ENCODE results near the gene AGXT. TPM values are rescaled to one million over a fixed set of nuclear protein-coding genes. Genes with fewer than 3 reads are reported as not detected.

The AGXT gene
- total and polyA plus RNA-seq, 12 donors: 0.09 TPM; not detected in 11

DNA sequence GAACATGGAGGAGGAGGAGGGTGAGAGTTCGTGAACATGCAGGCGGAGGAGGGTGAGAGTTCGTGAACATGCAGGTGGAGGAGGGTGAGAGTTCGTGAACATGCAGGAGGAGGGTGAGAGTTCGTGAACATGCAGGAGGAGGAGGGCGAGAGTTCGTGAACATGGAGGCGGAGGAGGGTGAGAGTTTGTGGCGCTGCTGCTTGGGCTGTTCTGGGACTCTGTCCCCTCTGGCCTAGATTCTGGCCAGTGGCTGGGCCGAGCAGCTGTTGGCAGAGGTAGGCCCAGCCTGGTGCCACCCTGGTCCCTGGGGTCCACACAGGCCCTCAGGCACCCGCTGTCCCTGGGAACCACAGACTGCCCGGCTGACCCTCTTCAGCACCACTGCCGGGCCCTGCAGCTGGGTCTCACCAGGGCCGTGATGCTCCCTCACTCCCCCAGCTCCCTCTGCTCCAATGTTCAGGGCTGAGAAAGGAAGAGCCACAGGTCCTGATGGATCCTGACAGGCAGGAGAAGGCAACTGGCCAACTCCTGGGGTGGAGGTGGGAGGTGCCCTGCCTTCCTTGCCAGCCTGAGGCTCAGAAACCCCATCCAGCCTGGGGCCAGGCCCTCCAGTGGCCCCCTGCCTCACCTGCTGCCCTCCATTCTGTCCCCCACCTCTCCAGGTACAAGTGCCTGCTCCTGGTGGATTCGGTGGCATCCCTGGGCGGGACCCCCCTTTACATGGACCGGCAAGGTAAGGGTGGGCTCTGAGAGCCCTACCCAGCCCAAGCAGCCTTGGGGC lies 3.9 kb downstream of the AGXT start:
- TF ChIP-seq, protein P1, sequence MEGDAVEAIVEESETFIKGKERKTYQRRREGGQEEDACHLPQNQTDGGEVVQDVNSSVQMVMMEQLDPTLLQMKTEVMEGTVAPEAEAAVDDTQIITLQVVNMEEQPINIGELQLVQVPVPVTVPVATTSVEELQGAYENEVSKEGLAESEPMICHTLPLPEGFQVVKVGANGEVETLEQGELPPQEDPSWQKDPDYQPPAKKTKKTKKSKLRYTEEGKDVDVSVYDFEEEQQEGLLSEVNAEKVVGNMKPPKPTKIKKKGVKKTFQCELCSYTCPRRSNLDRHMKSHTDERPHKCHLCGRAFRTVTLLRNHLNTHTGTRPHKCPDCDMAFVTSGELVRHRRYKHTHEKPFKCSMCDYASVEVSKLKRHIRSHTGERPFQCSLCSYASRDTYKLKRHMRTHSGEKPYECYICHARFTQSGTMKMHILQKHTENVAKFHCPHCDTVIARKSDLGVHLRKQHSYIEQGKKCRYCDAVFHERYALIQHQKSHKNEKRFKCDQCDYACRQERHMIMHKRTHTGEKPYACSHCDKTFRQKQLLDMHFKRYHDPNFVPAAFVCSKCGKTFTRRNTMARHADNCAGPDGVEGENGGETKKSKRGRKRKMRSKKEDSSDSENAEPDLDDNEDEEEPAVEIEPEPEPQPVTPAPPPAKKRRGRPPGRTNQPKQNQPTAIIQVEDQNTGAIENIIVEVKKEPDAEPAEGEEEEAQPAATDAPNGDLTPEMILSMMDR (IDR thresholded peaks at IDR 0.05): no peak
- Histone ChIP-seq H3K4me1 (no peaks in the 10 kb centered on the region), H3K36me3 (no peaks in the 10 kb centered on the region), H3K4me3 (no peak overlapping the region), H3K9me3 (no peaks in the 10 kb centered on the region), H3K27ac (no peak overlapping the region), H3K27me3 (peaks cover 0 to 17% (median 0%) of the 10 kb centered on the region in 7 donors)
- ATAC-seq (no peak), DNase-seq (no peak)
- intact Hi-C loops (cut with DNase I): loop anchor here in 1 of 10 donors (10.0 kb wide), 1 partner anchor 592 kb away; no protein-coding TSS in a partner anchor
- WGBS, 2 donors: 86% methylated on average over 17 of the region's 17 CpGs

DNA sequence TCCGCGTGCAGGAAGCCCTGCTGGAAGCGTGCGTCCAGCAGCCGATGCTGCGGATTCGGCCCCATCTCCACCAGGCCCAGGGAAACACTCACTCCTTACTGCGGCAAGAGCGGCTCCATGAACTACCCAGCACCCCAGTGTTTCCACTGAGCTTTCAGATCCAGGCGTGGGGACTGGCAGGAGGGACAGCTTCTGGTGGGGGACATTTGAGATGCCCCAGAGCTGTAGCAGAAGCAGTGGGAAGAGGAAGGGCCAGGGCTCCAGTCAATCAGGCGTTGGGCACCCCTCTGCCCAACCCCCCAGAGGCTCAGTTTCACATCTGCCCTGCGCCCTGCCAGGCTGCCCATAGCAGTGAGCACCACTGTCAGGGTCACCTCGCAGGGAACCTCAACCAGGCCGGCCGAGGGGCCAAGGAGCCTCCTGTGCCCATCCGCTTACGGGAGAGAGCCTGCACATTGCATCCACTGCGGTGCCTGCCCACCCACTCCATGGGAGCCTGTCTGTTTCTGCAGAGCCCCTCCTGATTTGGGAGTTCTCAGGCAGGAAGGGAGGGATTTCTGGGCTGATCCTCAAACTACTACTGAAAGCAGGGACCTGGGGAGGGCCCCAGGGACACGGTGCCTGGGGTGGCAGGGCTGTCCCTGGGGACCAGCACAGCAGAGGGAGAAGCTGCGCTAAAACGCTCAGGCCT lies 4.6 kb downstream of the AGXT start:
- Histone ChIP-seq H3K4me3 (no peak overlapping the region), H3K4me1 (no peaks in the 10 kb centered on the region), H3K9me3 (no peaks in the 10 kb centered on the region), H3K27ac (no peak overlapping the region), H3K27me3 (peaks cover 0 to 17% (median 0%) of the 10 kb centered on the region in 7 donors), H3K36me3 (no peaks in the 10 kb centered on the region)
- ATAC-seq (no peak), DNase-seq (no peak)
- 79 to 89% methylated on average over 21 of the region's 21 CpGs for WGBS, 2 donors
- TF ChIP-seq, protein P1 (IDR thresholded peaks at IDR 0.05): no peak
- intact Hi-C loops (cut with DNase I): loop anchor here in 1 of 10 donors (10.0 kb wide), 1 partner anchor 592 kb away; no protein-coding TSS in a partner anchor

DNA sequence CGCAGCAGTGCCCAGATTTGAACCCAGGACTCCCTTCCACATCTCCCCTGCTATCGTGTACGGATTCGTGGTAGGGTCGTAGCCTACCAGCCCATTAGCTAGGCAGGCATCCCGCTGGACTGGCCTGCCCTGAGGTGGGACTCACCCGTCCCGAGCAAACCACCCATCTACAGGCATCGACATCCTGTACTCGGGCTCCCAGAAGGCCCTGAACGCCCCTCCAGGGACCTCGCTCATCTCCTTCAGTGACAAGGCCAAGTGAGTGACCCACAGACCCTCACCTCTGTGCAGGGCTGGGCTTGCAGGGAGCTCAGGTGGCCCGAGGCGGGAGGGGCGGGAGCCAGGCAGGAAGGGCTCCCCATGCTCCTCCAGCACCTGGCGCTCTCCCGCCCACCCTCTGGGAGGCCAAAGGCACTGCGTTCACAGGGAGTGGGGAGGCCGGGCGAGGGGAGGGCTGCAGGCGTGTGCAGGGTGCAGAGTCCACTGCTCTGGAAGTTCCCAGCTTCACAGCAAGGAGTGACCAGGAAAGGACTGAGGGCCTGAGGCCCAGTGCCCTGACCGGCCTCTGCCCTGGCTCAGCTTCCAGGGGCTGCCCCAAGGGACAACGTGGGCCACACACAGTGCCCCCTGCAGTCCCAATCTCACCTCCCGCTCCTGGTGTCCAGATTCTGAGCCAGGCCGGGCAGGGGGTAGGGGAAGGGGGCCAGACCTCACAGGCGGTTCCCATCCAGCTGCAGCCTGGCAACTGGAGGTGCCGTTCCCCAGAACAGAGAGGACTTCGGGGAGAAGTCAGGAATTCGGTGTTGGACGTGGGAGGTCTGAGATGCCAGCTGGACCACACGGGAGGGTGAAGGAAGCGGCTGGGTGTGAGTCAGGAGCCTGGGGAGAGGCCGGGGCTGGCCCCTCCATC lies 5.4 kb downstream of the AGXT start:
- WGBS, 2 donors: 78 to 83% methylated on average over 33 of the region's 33 CpGs
- H3K4me1 ChIP-seq: no peaks in the 10 kb centered on the region
- DNase-seq: no peak

More for the DNA sequence above, 5.4 kb downstream of the AGXT start:
- TF ChIP-seq, protein P1 (IDR thresholded peaks at IDR 0.05): no peak
- no peak overlapping the region for H3K27ac ChIP-seq
- ATAC-seq: no peak
- no peaks in the 10 kb centered on the region for H3K36me3 ChIP-seq
- peaks cover 0 to 11% (median 0%) of the 10 kb centered on the region in 7 donors for H3K27me3 ChIP-seq
- no peak overlapping the region for H3K4me3 ChIP-seq
- no peaks in the 10 kb centered on the region for H3K9me3 ChIP-seq
- intact Hi-C loops (cut with DNase I): loop anchor here in 1 of 10 donors (10.0 kb wide), 1 partner anchor 591 kb away; no protein-coding TSS in a partner anchor
